NCI-H748 (cell line): ENCODE measurements around the gene PPP1R8.

ENCODE experiments used
- DNase-seq: peaks from one replicate; lab custom pipeline; 2025; ENCODE audit not compliant: unreplicated experiment; lab: John Stamatoyannopoulos, UW

PPP1R8 gene

DNA sequence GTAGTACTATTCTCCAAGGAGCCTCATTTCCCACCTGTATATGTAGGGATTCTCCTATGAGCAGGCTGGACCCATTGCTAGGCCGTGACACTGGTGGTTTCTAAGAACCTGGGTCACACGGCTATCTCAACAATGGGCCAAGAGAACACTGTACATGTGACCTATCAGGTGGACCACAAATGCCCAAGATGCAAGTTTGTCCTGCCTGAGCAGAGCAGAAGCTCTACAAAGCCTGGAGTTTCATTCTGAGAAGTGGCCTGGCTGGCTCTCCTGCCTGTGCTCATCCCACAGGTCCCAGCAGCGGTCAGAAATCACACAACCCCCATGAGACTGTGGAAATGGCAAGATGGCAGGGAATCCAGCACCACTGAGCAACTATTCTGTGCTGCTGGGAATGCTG lies 58.9 kb downstream of the PPP1R8 start:
- DNase-seq: no peak

DNA sequence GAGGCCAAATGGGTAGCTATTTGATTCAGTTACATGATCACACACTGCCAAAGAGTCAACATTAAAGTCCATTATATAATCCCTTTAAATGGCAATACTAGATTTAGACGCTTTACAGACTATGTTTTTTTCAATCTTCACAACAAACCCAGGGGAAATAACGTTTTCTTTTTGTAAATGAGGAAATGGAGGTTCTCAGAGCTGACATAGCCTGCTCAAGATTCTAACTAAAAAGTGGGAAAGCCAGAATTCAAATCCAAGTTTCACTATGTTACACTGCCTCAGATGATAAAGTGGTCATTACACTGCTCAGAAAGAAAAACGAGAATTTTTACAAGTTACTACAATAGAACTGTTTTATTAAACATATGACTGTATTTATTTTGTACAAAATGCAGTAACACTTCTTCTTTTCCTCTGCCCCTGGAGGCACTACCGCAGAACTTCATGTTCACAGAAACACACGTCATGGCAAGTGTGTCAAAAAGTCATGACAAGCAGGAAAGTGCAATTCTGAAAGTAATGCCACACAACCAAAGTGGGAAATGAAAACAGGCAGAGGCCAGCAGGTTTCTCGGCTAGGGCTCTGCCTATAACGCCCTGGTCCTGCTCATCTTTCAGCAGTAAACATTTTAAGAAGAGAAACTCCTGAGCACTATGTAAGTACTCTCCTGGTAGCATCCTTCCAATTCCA lies 60.8 kb downstream of the PPP1R8 start:
- DNase-seq: no peak

DNA sequence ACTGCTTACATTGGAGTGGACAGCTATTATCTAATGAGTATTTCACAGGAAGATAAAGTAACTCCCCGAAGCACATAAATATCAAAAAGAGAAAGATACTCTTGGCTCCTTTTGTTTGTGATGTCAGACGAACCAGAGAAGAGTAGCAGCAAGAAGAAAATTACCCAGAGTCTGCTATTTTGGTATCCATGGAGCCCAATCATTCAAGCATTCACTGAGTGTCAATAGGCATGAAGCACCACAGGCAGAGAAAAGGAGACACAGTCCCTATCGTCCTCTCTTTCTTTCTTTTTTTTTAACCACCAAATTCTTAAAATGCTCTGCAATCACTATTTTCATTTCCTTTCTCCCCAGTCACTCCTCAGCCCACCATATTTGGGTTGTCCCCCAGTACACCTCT lies 63.9 kb downstream of the PPP1R8 start:
- no peak for DNase-seq
